Keratinocyte (primary cell): Measurements from ENCODE around the gene OR51V1. TPM values are rescaled to one million over a fixed set of nuclear protein-coding genes. Genes with fewer than 3 reads are reported as not detected.

ENCODE experiments used
- DNase-seq: peaks from one replicate; pipeline ENCODE4 v3.0.0-alpha.2; 2011; ENCODE audit warnings: low read depth, missing footprints, low spot score
- FAIRE-seq: peaks from 2 replicates; lab custom pipeline; 2011; peaks lifted over from hg19 to GRCh38; lab: Jason Lieb, UNC
- H2AFZ ChIP-seq: 2 replicates; pipeline ENCODE4 v1.6.0; 2012; ENCODE audit warnings: low read length, control low read depth, inconsistent platforms; ENCODE audit not compliant: control insufficient read depth
- H3K27ac ChIP-seq: 2 replicates; pipeline ENCODE4 v1.5.1; 2011; ENCODE audit warnings: low read length; ENCODE audit not compliant: control insufficient read depth, insufficient read depth
- H3K27me3 ChIP-seq: 3 replicates; pipeline ENCODE4 v1.6.0; 2011; ENCODE audit warnings: low read length; ENCODE audit not compliant: control insufficient read depth, insufficient read depth; ENCODE audit errors: extremely low read depth
- H3K36me3 ChIP-seq, 2 experiments: 2 replicates in 1 of 2; 3 replicates in 1 of 2; pipeline ENCODE4 v1.5.1; 2011; ENCODE audit warnings: low read length in 2 of 2, mild to moderate bottlenecking in 1 of 2; ENCODE audit not compliant: control insufficient read depth in 2 of 2, insufficient read depth in 2 of 2; ENCODE audit errors: extremely low read depth in 1 of 2
- H3K4me1 ChIP-seq: 3 replicates; pipeline ENCODE4 v1.5.1; 2011; ENCODE audit warnings: low read length; ENCODE audit not compliant: control insufficient read depth, insufficient read depth; ENCODE audit errors: extremely low read depth
- H3K4me2 ChIP-seq: 3 replicates; pipeline ENCODE4 v1.6.0; 2011; ENCODE audit warnings: low read depth, low read length; ENCODE audit not compliant: control insufficient read depth, insufficient read depth; ENCODE audit errors: extremely low read depth
- H3K4me3 ChIP-seq, 3 experiments: fragments of 200-600 bp in 1 of 3; sonication (generic) in 1 of 3; 2 replicates in 2 of 3; 3 replicates in 1 of 3; pipeline ENCODE4 v1.5.1; 2011 to 2016; ENCODE audit warnings: low read length in 3 of 3, mild to moderate bottlenecking in 3 of 3, control low read depth in 2 of 3, inconsistent platforms in 1 of 3, low read depth in 1 of 3, mixed read lengths in 1 of 3, mixed run types in 1 of 3, moderate library complexity in 1 of 3; ENCODE audit not compliant: control insufficient read depth in 2 of 3, insufficient read depth in 2 of 3; ENCODE audit errors: extremely low read depth in 1 of 3
- H3K79me2 ChIP-seq: 2 replicates; pipeline ENCODE4 v1.6.0; 2012; ENCODE audit warnings: low read length; ENCODE audit not compliant: control insufficient read depth, insufficient read depth
- H3K9ac ChIP-seq: 3 replicates; pipeline ENCODE4 v1.6.0; 2011; ENCODE audit warnings: low read length; ENCODE audit not compliant: control insufficient read depth, insufficient read depth; ENCODE audit errors: extremely low read depth
- H3K9me1 ChIP-seq: 3 replicates; pipeline ENCODE4 v1.6.0; 2011; ENCODE audit warnings: low read length; ENCODE audit not compliant: control insufficient read depth, insufficient read depth; ENCODE audit errors: extremely low read depth
- H3K9me3 ChIP-seq: 2 replicates; pipeline ENCODE4 v1.5.1; 2012; ENCODE audit warnings: low read depth, low read length; ENCODE audit not compliant: control insufficient read depth
- H4K20me1 ChIP-seq: 3 replicates; pipeline ENCODE4 v1.6.0; 2011; ENCODE audit warnings: low read length; ENCODE audit not compliant: control insufficient read depth, insufficient read depth; ENCODE audit errors: extremely low read depth
- EZH2 ChIP-seq: IDR thresholded peaks from one replicate; pipeline ENCODE4 v1.6.1; 2012; ENCODE audit warnings: inconsistent platforms, mild to moderate bottlenecking, low read length, moderate library complexity
- dilution Hi-C: fragments of 300-500 bp; cut with MboI; formaldehyde crosslinking; loops from one replicate; pipeline ENCODE4 v1.7.0; 2020; ENCODE audit warnings: low sequenced_read_pairs; ENCODE audit not compliant: extremely low pct_ligation_motif_present
- polyA plus RNA-seq, 5 experiments: library from polyadenylated mRNA; depleted of rRNA in 3 of 5; stranded (reverse) in 3 of 5; stranded (forward) in 1 of 5; unstranded in 1 of 5; fragments of >200 nt; gene quantifications; 1 replicate in 1 of 5; 2 replicates in 3 of 5; 3 replicates in 1 of 5; pipeline versions ENCODE4 v1.2.1 to v1.2.3, GENCODE V29; 2011 to 2012; ENCODE audit warnings: missing spikeins in 2 of 5, low read depth in 1 of 5, low replicate concordance in 1 of 5
- TF ChIP-seq, protein P1 (sequence below), 3 experiments: IDR thresholded peaks in 1 of 3; conservative IDR thresholded peaks in 1 of 3; optimal IDR thresholded peaks in 1 of 3; 2 replicates in 2 of 3; 3 replicates in 1 of 3; pipeline versions ENCODE3 to v1.5.1; 2011; ENCODE audit warnings: low read length in 3 of 3, mild to moderate bottlenecking in 3 of 3, moderate library complexity in 2 of 3, control low read depth in 1 of 3, inconsistent platforms in 1 of 3; ENCODE audit not compliant: insufficient read depth in 2 of 3; ENCODE audit errors: extremely low read depth in 1 of 3

The OR51V1 gene
- polyA plus RNA-seq, 1 donor (not counting 4 experiments of a cell fraction or from before 2014, with no cell fraction given), result not detected

DNA sequence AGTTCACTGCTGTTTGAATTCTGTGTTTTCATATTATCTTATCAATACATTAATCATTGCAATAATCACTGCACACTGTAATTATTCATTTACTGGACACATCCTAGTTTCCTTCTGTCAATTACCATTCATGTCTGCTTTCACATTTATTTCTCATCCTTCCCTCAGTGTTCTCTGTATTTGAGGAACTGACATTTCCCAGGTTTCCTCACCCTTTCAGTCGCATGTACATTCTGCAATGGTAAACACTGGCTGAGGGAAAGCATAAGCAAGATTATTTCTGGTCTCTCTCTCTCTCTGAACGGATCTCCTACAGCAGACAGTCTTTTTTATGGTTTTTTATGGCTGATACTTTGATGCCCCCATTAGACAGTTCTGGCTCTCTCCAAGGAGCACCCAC is 38.0 kb upstream of the OR51V1 start:
- Histone ChIP-seq H2AFZ (no peak overlapping the region), H3K9ac (no peak overlapping the region), H3K4me3 (no peak overlapping the region), H4K20me1 (no peaks in the 10 kb centered on the region), H3K79me2 (no peaks in the 10 kb centered on the region), H3K9me3 (no peaks in the 10 kb centered on the region), H3K36me3 (no peaks in the 10 kb centered on the region), H3K27me3 (no peaks in the 10 kb centered on the region), H3K4me2 (no peak overlapping the region), H3K4me1 (no peaks in the 10 kb centered on the region), H3K27ac (no peak overlapping the region), H3K9me1 (no peaks in the 10 kb centered on the region)
- dilution Hi-C loops, result no loop called here
- no peak for FAIRE-seq
- TF ChIP-seq EZH2, result no peak
- TF ChIP-seq, protein P1, sequence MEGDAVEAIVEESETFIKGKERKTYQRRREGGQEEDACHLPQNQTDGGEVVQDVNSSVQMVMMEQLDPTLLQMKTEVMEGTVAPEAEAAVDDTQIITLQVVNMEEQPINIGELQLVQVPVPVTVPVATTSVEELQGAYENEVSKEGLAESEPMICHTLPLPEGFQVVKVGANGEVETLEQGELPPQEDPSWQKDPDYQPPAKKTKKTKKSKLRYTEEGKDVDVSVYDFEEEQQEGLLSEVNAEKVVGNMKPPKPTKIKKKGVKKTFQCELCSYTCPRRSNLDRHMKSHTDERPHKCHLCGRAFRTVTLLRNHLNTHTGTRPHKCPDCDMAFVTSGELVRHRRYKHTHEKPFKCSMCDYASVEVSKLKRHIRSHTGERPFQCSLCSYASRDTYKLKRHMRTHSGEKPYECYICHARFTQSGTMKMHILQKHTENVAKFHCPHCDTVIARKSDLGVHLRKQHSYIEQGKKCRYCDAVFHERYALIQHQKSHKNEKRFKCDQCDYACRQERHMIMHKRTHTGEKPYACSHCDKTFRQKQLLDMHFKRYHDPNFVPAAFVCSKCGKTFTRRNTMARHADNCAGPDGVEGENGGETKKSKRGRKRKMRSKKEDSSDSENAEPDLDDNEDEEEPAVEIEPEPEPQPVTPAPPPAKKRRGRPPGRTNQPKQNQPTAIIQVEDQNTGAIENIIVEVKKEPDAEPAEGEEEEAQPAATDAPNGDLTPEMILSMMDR (optimal IDR thresholded peaks at IDR 0.05 in 1 of 3, IDR thresholded peaks at IDR 0.05 in 1 of 3, conservative IDR thresholded peaks at IDR 0.05 in 1 of 3; ENCODE audit: extremely low read depth in 1 of 3, insufficient read depth in 2 of 3, low read length in 3 of 3), result no peak
- DNase-seq, result no peak

DNA sequence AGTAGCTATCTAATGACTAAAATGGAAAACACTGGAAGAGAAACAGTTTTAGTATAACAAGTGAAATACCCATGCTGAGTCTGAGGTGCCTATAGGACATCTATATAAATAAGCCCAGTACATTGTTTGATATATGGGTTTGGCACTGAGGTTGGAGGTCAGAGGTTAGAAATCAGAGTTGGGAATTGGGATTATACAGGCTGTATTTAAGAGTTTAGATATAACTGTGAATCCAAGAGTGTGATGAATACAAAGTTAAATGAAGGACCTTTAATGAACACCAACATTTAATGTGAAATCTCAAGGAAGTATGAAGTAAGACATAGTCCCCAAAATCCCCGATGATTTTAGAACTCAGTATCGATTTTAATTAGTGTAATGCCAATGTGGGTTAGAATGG is 36.9 kb upstream of the OR51V1 start:
- TF ChIP-seq, protein P1 (optimal IDR thresholded peaks at IDR 0.05 in 1 of 3, IDR thresholded peaks at IDR 0.05 in 1 of 3, conservative IDR thresholded peaks at IDR 0.05 in 1 of 3; ENCODE audit: extremely low read depth in 1 of 3, insufficient read depth in 2 of 3, low read length in 3 of 3), result no peak
- no peak for TF ChIP-seq EZH2
- H3K27me3 ChIP-seq, result no peaks in the 10 kb centered on the region
- no peak overlapping the region for H2AFZ ChIP-seq
- DNase-seq (no peak), FAIRE-seq (no peak)
- H3K4me3 ChIP-seq, result no peak overlapping the region
- no peaks in the 10 kb centered on the region for H3K4me1 ChIP-seq
- no peaks in the 10 kb centered on the region for H3K9me3 ChIP-seq
- H3K79me2 ChIP-seq, result no peaks in the 10 kb centered on the region
- dilution Hi-C loops, result no loop called here
- no peak overlapping the region for H3K27ac ChIP-seq
- no peak overlapping the region for H3K9ac ChIP-seq
- no peaks in the 10 kb centered on the region for H4K20me1 ChIP-seq
- no peaks in the 10 kb centered on the region for H3K9me1 ChIP-seq
- H3K36me3 ChIP-seq, result no peaks in the 10 kb centered on the region
- H3K4me2 ChIP-seq, result no peak overlapping the region
